Esophagus mucosa (tissue), 1 donor: ENCODE results near the gene LCTL. TPM values are rescaled to one million over a fixed set of nuclear protein-coding genes. Genes with fewer than 3 reads are reported as not detected.
A peak's percentile ranks its signal among the peaks of the same experiment; 100 is the strongest.
"Not testable (repeated sequence)": the region's sequence is repeated elsewhere in the genome, so short reads cannot be mapped to it uniquely, and the experiment has no call there.

Experiments
- ATAC-seq: fragments of 200-7000 bp; cut with Tn5 transposase; one replicate; pipeline ENCODE4 v1.9.1; 2020
- total RNA-seq: library from RNA; stranded (reverse); gene quantifications from one replicate; pipeline ENCODE4 v1.2.4, GENCODE V29; 2023
- donor health status: DM: yes; HTN: yes; CAD: no.

LCTL gene
- total RNA-seq, 1 donor from 2014 or later = not detected

DNA sequence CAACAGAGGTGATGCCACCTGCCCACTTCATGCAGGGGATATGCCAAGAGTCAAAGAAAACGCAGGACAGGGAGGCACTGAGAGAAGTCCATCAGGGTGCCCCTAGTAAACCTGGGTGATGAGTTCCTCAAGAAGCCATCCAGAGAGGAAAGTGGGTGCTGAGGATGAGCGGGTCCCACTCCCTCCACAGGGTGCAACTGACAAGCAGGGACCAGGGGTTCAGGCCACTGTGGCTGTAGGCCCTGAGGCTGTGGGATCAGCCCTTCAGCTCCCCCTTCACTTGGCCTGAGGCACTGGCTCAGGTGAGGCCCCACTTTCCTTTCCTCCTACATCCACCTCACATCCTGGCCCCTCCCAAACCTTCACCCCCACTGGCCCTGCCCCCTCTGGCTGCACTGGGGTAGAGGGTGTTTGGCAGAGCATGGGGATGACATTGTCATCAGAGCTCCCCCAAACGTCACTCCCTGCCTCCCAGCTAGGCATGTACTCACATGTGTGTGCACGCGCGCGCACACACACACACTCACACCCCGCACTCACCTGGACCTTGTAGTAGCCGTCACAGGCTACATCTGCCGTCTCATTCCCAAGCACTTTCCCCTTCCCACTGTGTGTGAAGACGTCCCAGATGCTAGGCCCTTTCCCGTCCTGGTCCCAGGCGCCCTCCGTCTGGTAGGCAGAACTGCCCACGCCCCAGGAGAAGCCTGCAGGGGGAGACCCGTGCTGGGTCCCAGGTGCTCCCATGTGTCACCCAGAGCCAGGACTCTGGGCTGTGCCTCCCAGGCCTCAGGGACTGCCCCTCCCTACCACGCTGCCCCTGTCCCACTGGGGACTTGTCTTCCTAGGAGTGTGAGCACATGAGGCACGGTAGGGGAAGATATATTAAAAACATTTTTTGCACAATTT is 1.4 kb downstream of the LCTL start:
- peak; percentile 29 for ATAC-seq

DNA sequence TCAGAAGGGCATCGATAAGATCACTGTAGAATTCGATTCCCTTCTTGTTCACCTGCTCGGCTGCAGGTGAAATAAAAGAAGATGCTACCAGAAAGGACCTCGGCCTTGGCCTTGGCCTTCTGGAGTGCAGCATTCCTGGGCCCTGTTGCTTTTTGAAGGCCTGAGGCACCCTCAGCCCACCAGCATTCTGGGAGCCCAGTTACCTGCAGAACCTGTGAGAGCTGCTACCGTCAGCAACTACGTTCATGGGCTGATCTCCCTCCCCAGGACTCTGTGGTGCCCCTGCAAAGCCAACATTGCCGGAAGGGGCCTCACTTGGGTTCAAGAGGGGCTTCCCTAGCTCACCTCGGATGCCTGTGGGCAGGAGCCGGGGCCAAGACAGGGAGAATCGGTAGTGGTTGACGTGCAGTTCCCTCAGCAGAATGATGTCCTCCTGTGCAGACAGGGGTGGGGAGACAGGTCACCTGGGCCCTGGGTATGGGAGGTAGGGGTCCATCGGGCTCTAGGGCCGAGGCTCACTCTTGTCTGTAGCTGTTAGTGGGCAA is 2.2 kb downstream of the LCTL start:
- no peak for ATAC-seq

DNA sequence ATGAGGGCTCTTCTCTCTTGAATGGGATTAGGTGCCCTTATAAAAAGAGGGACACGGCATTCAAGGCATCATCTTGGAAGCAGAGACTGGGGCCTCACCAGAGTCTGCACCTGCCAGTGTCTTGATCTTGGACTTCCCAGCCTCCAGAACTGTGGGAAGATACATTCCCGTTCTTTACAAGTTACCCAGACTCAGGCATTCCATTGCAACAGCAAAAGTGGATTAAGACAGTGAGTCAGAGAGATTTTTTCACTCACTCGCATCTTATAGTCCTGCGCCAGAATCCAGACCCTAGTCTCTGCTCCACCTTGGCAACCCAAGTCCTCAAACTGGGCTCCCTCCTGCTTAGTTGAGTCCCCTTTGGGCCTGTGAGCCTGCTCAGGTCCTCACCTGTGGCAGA is 2.7 kb downstream of the LCTL start:
- no peak for ATAC-seq

DNA sequence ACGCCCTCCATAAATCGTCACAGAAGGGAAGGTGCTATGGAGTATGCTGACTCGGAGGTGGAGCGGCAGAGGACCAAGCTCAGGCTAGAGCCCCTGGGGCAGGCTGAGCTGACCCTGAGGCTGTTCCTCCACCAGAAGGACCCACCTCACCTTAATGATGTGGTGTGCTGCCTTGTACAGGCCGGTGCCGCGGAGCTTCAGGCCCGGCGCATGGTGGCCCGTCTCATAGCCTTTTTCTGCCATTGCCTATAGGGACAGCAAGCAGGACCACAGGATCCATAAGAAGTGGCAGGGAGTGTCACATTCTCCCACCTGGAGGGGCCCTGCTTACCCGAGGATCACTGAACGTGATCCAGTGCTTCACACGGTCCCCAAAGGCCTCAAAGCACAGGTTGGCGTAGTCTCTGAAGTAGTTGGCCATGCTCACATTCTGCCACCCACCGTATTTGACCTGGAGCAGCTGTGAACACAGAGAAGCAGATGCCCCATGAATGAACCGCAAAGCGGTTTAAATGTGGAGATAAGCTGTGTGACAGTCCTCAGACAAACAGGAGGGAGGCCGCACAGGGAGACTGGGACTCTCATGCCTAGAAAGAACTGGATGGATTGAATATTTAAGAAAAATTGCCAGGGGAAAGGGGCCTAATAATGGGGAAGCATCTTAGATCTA is 4.8 kb downstream of the LCTL start:
- ATAC-seq = no peak

DNA sequence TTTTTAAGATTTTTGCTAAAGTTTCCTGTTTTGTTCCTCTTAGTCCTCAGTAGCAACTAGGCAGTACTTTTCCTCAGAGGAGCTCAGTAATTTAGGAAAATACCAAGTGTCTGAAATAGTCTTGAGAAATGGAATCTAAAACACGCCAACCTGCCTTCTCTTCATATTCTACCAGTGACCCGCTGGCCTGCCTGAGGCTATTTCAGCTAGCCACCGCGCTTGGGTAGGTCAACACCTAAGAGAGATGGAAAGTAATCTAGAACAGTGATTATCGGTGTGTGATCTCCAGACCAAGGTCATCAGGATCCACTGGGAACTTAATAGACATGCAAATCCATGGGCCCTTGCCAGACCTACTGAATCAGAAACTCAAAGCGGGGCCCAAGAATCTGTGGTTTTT is 7.5 kb downstream of the LCTL start:
- no peak for ATAC-seq

DNA sequence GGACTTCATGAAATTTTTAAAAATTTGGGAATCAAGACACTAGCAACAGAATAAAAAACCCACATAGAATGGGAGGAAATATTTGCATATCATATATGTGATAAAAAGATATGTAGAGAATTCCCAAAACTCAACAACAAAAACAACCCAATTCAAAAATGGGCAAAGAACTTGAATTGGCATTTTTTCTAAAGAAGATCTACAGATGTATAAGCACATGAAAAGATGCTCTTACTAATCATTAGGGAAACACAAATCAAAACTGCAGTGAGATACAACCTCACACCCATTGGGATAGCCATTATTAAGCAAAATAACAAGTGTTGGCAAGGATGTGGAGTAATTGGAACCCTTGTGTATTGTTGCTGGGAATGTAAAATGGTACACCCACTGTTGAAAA is 10.1 kb downstream of the LCTL start:
- no peak for ATAC-seq

DNA sequence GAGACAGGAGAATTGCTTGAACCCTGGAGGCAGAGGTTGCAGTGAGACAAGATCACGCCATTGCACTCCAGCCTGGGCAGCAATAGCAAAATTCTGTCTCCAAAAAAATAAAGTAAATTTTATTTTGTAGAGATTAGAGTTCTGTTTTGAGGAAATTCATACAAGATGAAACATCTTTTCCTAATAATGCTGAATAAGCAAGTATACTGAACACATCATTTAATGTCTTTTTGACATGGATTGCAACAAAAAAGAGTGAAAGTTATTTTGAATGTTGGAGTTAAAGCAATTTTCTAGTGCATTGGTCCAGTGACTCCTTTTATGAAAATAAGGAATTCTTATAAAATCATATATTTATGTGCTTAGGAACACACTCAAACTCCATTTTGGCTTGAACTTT is 20.5 kb downstream of the LCTL start:
- no peak for ATAC-seq

DNA sequence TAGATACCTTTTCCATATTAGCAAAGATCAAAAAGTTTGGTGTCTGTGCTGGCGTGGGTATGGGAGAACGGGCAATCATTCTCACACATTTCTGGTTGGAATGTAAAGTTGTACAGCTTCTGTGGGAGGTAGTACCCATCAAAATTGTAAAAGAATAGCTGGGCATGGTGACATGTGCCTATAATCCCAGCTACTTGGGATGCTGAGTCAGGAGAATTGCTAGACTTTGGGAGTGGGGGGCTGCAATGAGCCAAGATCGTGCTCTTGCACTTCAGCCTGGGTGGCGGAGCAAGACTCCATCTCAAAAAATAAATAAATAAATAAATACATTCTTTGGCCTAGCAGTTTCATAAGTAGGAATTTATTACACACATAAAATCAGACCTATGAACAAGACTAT is 22.9 kb downstream of the LCTL start:
- no peak for ATAC-seq

DNA sequence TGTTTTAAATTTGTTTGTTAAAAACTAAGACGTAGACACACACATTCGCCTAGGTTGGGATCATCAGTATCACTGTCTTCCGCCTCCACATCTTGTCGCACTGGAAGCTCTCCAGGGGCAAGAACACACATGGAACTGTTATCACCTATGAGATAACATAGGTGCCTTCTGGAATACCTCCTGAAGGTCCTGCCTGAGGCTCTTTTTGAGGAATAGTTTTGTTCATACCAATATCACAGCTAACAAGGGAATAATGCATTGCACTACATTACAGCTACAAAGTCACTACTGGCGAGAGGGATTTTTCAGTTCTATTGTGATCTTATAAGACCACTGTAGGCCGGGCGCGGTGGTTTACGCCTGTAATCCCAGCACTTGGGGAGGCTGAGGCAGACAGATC is 30.7 kb downstream of the LCTL start:
- no peak for ATAC-seq

DNA sequence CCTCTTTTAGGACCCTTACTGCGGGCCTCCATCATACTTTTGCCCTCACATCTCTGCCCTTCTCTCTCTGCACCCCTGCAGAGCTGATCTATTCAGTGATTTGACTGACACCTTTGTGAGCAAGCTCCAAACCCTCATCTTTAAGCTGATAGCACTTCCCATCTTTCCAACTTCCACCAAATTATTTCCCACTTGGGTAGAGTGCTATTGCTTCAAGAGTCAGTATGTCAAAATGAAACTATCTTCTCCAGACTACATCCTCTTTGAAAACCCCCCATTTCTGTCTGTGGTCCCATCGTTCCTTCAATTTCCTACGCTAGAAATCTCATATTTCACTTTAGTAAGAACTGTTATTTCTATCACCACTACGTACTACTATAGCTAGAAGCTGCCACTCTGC is 41.0 kb downstream of the LCTL start:
- no peak for ATAC-seq

DNA sequence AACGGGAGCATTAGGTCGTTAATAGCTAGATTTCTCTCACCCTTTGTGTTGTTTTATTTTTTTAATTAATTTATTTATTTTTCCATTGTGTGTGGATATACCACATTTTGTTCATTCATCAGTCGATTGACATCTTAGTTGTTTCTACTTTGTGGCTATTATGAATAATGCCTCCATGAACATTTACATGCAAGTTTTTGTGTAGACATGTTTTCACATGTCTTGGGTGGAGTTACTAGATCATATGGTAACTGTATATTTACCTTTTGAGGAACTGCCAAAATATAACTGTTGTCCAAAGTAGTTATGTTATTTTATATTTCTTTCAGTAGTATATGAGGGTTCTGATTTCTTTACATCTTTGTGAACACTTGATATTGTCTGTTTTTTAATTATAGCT is 41.9 kb downstream of the LCTL start:
- ATAC-seq = no peak

DNA sequence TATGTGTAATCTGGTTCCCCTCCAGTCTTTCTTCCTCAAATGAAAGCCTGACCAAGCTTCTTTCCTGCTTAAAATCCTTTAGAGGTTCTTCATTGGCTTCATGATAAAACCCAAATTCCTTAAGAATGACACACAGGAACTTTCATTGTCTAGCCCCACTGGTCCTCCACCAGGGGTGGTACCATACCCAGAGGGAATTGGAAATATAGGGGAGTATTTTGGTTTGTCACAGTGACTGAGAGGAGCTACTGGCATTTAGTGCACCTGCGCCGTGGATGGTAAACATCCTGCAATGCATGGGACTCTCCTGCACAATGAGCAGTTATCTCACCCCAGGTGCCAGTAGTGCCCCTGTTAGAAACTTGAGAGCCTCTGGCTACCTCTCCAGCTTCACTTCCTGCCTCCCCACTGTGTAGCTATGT is 49.9 kb downstream of the LCTL start:
- no peak for ATAC-seq

DNA sequence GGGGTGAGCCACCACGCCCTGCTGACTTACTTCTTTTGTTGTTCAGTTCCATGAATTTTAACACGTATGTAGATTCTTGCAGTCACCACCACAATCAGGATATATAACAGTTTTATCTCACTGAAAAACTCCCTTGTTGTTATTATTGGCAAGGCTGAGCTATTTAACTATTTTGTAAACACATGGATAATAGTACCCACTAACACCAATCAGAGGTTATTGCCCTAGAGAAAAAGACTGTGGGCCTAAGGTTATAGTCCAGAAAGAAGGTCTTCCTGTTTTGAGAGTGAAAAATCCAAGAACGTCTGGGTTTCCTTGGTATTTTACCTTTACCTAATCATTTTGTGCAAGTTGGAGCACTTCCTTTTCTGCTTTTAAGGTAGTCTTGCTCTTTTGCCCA is 51.2 kb downstream of the LCTL start:
- no peak for ATAC-seq

DNA sequence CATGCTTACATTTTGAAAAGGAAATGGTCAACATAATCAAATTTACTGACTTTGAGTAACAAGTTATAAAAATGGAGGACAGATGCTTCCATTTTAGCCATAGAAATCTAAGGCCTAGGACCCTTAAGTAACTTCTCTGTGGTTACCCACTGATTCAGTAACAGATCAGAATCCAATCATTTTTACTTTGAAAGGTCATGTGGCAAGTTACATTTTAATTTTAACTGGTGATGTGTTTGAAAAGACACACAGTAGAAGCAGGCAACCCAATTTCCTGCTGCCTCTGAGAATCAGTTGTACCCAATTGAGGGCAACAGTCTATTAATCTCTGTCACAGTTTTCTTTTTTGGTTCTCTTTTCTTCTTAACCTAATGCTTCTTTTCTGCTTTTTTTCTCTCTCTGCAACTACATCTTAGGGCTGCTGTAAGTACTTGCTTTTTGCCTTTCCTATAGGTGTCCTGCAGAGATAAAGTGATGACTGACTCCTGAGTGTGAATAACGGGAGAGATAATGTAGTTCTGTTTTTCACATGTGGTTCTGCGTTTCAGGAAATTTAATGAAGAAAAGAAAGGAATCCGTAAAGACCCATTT is 57.4 kb downstream of the LCTL start:
- ATAC-seq = no peak

DNA sequence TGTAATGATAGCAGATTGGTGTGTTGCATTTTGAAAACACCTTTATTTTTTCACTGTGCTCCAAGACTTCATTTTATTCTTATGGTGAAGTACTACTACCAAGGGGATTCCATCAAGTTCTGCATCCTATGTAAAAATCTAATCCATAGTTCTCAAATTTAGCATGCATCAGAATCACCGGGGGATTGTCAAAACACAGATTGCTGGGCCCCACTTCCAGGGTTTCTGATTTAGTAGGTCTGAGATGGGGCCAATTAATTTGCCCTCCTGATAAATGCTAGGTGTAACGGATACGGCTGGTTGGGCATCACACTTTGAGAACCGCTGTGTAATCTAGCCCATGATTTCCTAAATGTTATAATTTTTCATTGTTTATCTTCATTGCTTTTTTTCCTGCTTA is 60.0 kb downstream of the LCTL start:
- no peak for ATAC-seq

DNA sequence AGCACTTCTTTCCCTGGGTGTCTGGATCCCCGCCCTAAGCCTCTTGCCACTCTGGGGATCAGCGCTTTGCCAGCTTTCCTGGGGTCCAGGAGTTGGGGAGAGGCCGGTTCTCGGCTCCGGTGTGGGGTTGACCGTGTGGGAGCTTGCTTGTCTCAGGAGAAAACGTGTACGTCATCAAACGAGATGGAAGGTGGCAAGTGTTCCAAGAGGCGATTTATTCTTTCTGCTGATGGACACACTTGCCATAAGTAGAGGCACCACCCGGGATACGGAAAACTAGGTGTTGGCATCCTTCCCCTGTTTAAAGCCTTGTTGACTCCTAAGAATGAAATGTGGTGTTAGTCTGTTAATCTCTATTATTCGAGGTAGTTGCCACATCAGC is 60.4 kb downstream of the LCTL start:
- peak; percentile 41 for ATAC-seq

DNA sequence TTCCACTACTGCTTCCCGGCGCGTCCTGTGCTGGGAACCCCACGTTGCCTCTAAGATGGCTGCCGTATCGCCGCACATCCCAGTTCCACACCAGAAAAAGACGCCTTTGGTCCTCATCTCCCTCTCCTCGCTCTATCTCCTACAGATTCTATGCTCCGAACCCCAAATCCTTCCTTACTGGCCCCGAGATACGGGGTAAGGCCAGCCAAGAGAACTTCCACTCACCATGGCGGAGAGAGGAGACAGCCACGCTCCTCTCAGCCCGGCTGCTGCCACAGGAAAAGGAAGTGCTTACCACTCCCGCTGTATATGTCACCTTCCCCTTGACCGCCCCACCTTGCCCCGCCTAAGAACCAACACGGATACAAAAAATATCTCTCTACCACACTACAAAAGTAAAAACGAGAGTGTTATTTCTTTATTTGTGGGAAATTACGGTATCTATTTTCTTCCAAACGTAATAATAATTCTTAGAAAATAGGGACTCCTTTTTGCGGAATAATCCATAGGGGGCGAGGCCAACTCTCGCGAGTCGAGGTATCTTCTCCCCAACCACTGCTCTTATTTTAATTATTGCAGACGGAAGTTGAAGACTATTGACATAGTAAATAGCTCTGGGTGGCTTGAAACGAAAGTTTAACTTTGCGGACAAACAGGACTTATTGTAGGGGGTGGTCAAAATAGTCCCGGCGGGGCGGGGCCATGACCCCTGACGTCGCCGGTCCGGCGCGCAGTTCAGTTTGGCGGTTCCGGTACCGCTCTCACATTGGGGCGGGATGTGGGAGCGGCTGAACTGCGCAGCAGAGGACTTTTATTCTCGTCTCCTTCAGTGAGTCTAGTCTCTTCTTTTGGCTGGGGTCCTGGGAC is 61.0 kb downstream of the LCTL start, which contains the start of the genes RPL4 and ZWILCH:
RPL4 (minus strand) TSS at position 293 of the 867 bp plus-strand sequence; CDS start at position 228, 65 bp downstream.
ZWILCH (plus strand) TSS at position 764 of the 867 bp plus-strand sequence; CDS start at position 777, 13 bp downstream.
- ATAC-seq = peak; percentile 86

DNA sequence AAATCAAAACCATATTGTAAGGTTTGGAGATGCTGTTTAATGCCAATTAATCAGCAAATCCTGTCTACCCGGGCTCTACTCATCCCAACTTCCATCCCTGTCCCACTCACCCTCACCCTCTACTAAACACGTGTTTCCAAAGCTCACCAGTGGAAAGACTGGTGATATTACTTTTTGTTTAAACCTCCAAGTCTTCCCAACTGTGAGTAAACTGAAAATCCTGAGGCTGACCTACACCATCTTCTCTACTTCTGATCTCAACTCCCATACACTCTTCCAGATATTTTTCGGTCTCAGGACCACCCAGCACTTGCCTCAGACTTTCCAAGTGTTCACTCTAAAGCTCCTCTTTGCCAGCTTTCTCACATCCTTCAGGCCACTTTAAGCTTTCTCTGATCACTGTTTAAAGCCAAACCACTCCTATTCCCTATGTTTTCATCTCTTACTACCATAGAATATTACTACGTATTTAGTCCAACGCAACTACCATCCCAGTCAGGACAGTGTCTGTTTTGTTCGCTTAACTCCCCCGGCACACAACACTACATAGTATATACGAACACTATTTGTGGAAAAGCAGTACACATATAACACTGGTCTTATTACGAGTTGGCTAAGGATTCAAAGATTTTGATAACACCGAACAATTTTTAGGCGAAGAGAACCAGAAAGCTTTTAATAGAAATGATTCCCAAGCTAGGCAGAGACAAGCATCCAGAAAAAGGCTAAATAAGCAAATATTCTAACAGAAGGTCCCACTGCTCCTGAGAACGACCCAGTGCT is 61.8 kb downstream of the LCTL start:
- ATAC-seq = peak; percentile 4

DNA sequence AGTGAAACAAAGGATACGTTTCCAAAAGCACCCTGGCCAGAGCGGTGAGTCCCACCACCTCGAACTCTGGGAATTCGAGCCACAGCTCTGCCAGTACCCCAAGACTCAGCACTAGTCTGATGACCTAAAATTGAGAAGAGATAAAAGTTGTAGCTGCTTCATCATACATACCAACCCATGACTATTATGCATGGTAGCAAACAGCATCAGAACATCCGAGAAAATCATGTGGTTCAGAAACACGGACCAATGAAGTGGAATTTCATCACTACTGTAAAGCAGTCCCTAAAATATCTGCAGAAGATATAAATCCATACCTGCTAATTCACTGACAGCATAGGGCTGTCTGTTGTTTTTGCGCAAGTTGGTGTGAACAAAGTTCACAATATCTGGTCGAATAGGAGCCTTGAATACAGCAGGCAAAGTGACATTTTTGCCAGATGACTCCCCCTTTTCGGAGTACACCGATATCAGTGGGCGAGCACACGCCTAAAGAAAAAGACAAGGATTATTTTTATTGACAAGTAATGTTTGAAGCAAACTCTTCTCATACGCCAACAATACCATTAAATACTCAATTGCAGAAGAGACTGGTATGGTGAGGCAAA is 62.7 kb downstream of the LCTL start:
- ATAC-seq = not testable (repeated sequence)

DNA sequence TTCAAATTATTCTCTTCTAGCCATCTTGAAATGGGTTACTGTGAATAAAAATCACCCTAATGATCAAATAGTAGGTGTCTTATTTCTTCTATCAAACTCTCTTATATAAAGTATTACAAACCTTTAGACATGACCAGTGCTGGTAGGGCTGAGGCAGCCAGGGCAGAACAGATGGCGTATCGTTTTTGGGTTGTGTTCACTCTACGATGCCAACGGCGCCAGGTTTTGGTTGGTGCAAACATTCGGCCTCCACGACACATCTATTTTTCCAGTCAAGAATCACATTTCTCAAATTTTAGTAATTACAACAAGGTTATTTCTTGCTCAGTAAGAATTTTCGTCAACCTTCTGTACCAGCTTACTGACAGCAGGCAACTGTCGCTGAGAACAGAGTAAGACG is 63.3 kb downstream of the LCTL start:
- ATAC-seq = no peak

DNA sequence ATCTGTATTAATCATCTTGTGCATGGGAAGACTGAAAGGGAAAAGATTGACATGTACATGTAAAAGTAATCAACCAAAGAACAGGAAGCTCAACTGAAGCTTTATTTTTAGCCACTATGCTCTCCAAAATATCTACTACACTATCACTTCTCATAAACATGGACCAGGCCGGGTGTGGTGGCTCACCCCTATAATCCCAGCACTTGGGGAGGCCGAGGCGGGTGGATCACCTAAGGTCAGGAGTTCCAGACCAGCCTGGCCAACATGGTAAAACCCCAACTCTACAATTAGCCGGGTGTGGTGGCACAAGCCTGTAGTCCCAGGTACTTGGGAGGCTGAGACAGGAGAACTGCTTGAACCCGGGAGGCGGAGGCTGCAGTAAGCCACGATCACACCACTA is 65.5 kb downstream of the LCTL start:
- not testable (repeated sequence) for ATAC-seq
